PFSK-1 (cell line): ENCODE results near the gene LRRC55.

ENCODE experiments used
- FOXP2 ChIP-seq: optimal IDR thresholded peaks from 2 replicates; pipeline ENCODE3; 2011; ENCODE audit warnings: borderline replicate concordance, control low read depth, inconsistent platforms; ENCODE audit not compliant: insufficient read depth; ENCODE audit errors: extremely low read length, extremely low read depth
- POLR2AphosphoS5 ChIP-seq: IDR thresholded peaks from 2 replicates; pipeline ENCODE4 v1.6.1; 2012; ENCODE audit warnings: low read depth, mild to moderate bottlenecking, control low read depth, low read length, moderate library complexity
- SIN3A ChIP-seq: IDR thresholded peaks from 2 replicates; pipeline ENCODE4 v1.6.1; 2012; ENCODE audit warnings: mild to moderate bottlenecking, low read length, moderate library complexity, borderline replicate concordance; ENCODE audit not compliant: insufficient read depth
- TAF1 ChIP-seq: IDR thresholded peaks from 2 replicates; pipeline ENCODE4 v1.6.1; 2012; ENCODE audit warnings: low read length, control low read depth, borderline replicate concordance; ENCODE audit not compliant: insufficient read depth
- TF ChIP-seq, protein P1 (sequence below), 2 experiments: IDR thresholded peaks; 2 replicates each; pipeline versions ENCODE4 v1.6.1 to v1.8.0; 2011 to 2012; ENCODE audit warnings: low read depth in 2 of 2, low read length in 2 of 2, control low read depth in 1 of 2, inconsistent platforms in 1 of 2, mild to moderate bottlenecking in 1 of 2, moderate library complexity in 1 of 2; ENCODE audit not compliant: insufficient read depth in 1 of 2

The LRRC55 gene

DNA sequence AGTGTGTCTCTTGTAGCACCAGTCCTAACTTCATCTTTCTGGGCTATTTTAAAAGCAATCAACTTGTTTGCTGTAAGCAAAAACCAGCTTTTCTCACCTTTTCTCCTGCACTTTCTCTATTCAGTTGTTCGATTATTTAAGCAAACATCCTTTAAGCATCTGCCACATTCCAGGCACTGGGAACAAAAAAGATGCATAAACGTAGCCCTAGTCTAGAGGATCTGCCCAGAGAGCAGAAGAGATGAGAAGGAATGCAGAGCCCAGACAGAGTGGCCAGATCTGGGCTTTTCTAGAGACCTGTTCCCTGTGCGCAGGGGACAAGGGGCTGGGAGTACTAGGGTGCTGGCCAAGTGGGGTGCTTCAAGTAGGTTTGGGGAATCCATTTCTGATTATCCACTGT lies 46.8 kb downstream of the LRRC55 start:
- no peak for TF ChIP-seq SIN3A

DNA sequence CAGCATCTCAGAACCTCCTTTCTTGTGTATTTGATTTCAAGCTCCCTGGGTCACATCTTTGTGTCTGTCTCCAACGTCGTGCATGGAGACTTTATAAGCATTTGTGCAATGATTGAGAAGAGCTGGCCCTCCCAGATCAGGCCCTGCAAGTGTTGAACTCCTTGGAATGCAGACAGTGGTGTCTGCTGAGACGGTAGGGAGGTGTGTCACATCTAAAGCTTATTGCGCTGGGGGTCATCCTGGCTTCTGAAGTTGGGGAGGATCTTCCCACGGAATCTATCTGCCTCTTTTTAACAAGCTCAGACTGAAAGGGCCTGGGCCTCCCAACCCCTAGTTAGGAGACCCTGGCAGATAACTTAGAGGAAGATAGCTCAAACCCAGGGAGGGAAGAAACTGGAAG lies 48.6 kb downstream of the LRRC55 start:
- TF ChIP-seq TAF1 (no peak), POLR2AphosphoS5 (no peak)

DNA sequence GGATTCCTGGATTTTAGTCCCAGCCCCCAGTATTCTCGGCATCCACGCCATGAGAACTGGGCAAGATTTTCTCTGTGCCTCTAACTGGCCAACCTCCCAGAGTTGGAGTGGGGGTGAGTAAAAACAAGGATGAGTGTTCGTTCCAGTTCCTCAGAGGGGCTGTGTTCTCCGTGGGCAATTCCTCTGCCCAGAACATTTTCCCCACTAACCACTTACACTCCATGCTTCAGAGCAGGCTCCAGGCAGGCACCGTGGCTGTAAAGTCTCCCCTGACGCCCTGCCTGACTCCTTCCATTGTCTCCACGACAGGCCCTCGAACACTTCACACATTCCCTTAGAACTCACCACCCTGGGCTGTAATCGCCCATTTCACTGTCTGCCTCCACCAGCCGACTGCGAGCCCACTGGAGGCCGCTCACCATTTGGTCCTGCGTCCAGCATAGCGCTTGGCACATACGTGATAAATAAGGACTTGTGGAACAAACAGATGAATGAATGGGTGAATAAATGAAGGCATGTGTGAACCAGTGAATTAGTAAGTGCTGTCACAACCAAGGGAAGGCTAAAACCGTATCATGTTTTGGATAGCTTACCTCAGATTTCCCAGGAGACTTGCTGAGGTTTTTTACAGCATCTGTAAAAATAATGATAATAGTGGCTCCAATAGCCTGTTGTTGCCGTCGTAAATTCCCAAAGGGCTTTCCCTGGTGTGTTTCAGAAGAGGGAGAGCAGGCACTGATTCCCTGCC lies 49.2 kb downstream of the LRRC55 start:
- no peak for TF ChIP-seq POLR2AphosphoS5
- TF ChIP-seq TAF1: no peak
- no peak for TF ChIP-seq FOXP2
- no peak for TF ChIP-seq SIN3A
- TF ChIP-seq, protein P1, sequence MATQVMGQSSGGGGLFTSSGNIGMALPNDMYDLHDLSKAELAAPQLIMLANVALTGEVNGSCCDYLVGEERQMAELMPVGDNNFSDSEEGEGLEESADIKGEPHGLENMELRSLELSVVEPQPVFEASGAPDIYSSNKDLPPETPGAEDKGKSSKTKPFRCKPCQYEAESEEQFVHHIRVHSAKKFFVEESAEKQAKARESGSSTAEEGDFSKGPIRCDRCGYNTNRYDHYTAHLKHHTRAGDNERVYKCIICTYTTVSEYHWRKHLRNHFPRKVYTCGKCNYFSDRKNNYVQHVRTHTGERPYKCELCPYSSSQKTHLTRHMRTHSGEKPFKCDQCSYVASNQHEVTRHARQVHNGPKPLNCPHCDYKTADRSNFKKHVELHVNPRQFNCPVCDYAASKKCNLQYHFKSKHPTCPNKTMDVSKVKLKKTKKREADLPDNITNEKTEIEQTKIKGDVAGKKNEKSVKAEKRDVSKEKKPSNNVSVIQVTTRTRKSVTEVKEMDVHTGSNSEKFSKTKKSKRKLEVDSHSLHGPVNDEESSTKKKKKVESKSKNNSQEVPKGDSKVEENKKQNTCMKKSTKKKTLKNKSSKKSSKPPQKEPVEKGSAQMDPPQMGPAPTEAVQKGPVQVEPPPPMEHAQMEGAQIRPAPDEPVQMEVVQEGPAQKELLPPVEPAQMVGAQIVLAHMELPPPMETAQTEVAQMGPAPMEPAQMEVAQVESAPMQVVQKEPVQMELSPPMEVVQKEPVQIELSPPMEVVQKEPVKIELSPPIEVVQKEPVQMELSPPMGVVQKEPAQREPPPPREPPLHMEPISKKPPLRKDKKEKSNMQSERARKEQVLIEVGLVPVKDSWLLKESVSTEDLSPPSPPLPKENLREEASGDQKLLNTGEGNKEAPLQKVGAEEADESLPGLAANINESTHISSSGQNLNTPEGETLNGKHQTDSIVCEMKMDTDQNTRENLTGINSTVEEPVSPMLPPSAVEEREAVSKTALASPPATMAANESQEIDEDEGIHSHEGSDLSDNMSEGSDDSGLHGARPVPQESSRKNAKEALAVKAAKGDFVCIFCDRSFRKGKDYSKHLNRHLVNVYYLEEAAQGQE (IDR thresholded peaks at IDR 0.05; ENCODE audit: insufficient read depth in 1 of 2, low read depth in 2 of 2, low read length in 2 of 2): no peak

DNA sequence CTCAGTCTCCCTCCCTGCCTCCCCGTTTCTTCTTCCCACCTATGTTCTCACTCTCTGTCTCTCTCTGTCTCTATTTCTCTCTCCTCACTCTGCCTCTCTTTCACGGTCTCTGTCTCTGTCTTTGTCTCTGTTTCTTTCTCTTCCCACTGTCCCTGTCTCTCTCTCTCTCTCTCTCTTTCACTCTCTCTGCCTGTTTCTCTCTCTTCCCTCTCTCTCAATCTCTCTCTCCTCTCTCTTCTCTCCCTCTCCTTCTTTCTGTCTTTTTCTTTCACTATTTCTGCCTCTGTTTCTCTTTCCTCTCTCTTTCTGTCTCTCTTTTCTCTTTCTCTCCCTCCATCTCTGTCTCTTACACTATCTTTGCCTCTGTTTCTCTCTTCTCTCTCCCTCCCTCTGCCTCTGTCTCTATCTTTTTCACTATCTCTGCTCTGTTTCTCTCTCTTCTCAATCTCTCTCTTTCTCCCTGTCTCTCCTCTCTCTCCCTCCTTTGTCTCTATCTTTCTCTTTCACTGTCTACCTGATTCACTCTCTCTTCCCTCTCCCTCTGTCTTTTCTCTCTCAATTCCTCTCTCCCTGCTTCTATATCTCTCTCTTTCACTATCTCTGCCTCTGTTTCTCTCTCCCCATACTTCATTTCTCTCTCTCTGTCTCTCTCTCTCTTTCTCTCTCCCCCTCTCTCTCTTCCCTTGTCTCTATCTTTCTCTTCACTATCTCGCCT lies 49.9 kb downstream of the LRRC55 start:
- TF ChIP-seq POLR2AphosphoS5 (no peak), SIN3A (no peak), FOXP2 (no peak), TAF1 (no peak)
- TF ChIP-seq, protein P1 (IDR thresholded peaks at IDR 0.05; ENCODE audit: insufficient read depth in 1 of 2, low read depth in 2 of 2, low read length in 2 of 2): no peak

DNA sequence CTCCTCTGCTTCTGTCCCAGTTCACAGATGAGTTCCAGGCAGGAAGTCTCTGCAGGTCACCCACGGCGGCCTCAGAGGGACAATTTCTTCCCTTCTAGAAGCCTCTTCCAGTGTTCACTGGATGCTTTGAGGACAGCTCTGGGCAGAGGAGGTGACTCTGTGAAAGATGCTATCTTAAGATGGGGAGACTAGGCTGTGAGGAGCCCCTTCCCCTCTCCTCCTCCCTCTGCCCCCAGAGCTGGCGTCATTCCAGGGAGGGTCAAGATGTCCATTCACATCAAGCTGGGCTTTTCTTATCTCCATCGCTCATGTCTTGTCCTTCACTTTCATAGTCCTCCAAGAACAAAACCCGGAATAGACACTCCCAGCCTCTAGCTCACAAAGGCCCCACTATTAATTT lies 51.9 kb downstream of the LRRC55 start:
- TF ChIP-seq, protein P1 (IDR thresholded peaks at IDR 0.05; ENCODE audit: insufficient read depth in 1 of 2, low read depth in 2 of 2, low read length in 2 of 2): no peak
- TF ChIP-seq TAF1 (no peak), FOXP2 (no peak), POLR2AphosphoS5 (no peak), SIN3A (no peak)
